Activated B cell treated with CpG ODN at 0.5 μM for 24 hours (primary cell): ENCODE measurements around the gene LMX1B. TPM values are rescaled to one million over a fixed set of nuclear protein-coding genes. Genes with fewer than 3 reads are reported as not detected.
"Not testable (repeated sequence)": the region's sequence is repeated elsewhere in the genome, so short reads cannot be mapped to it uniquely, and the experiment has no call there.

Experiments
- ATAC-seq: fragments of 200-7000 bp; cut with Tn5 transposase; one replicate; pipeline ENCODE4 v1.10.0; 2021; ENCODE audit warnings: low read depth, mild to moderate bottlenecking, moderate library complexity
- CTCF ChIA-PET: fragments of 350-600 bp; sonication (Branson Sonifier 250); formaldehyde crosslinking; loops from one replicate; lab custom pipeline; 2021; ENCODE audit warnings: antibody characterized with exemption; lab: Charles Lee
- POLR2A ChIA-PET: fragments of 350-600 bp; sonication (Branson Sonifier 250); formaldehyde crosslinking; loops from one replicate; lab custom pipeline; 2021; ENCODE audit warnings: antibody characterized with exemption; lab: Charles Lee
- DNase-seq: peaks from one replicate; pipeline ENCODE4 v3.0.0; 2022
- H3K27ac Mint-ChIP-seq: one replicate; pipeline ENCODE4 v1.8.0; 2020; ENCODE audit warnings: mixed read lengths
- H3K27me3 Mint-ChIP-seq: one replicate; pipeline ENCODE4 v1.8.0; 2021; ENCODE audit warnings: mixed read lengths
- H3K36me3 Mint-ChIP-seq: one replicate; pipeline ENCODE4 v1.8.0; 2021; ENCODE audit warnings: low read depth, mixed read lengths
- H3K4me1 Mint-ChIP-seq: one replicate; pipeline ENCODE4 v1.8.0; 2021; ENCODE audit warnings: mixed read lengths
- H3K4me3 Mint-ChIP-seq: one replicate; pipeline ENCODE4 v1.8.0; 2020; ENCODE audit warnings: mild to moderate bottlenecking, mixed read lengths
- H3K9me3 Mint-ChIP-seq: one replicate; pipeline ENCODE4 v1.8.0; 2020; ENCODE audit warnings: mixed read lengths
- intact Hi-C: fragments of 100-400 bp; cut with micrococcal nuclease; formaldehyde crosslinking; loops from one replicate; pipeline ENCODE4 v1.15.1; 2024
- total RNA-seq: library from RNA; stranded (reverse); gene quantifications from 2 replicates; pipeline ENCODE4 v1.2.3, GENCODE V29; 2022
- TF ChIP-seq, protein P1 (sequence below): fragments of 200-600 bp; IDR thresholded peaks from one replicate; pipeline ENCODE4 v1.8.0; 2022; ENCODE audit warnings: antibody characterized with exemption, mild to moderate bottlenecking

The LMX1B gene
- total RNA-seq, 1 donor from 2014 or later = not detected

GRCh38 chr9:126704892-126705766 is 91.4 kb downstream of the LMX1B start:
- POLR2A ChIA-PET = interaction anchor here (1.2 to 3.2 kb wide), 4 partner anchors 15 to 76 kb away, joined by 4 to 37 read pairs (median 22); no protein-coding TSS in a partner anchor
- Mint-ChIP-seq H3K9me3 (no peaks in the 10 kb centered on the region), H3K36me3 (no peaks in the 10 kb centered on the region), H3K4me1 (peaks cover 5% of the 10 kb centered on the region), H3K4me3 (peak overlapping the region; percentile 45), H3K27ac (no peak overlapping the region), H3K27me3 (peaks cover 32% of the 10 kb centered on the region)
- intact Hi-C loops = loop anchor here (1.0 to 5.0 kb wide), 2 partner anchors 42 to 76 kb away; no protein-coding TSS in a partner anchor
- peak; percentile 84 for ATAC-seq
- peak; percentile 79 for DNase-seq
- TF ChIP-seq, protein P1, sequence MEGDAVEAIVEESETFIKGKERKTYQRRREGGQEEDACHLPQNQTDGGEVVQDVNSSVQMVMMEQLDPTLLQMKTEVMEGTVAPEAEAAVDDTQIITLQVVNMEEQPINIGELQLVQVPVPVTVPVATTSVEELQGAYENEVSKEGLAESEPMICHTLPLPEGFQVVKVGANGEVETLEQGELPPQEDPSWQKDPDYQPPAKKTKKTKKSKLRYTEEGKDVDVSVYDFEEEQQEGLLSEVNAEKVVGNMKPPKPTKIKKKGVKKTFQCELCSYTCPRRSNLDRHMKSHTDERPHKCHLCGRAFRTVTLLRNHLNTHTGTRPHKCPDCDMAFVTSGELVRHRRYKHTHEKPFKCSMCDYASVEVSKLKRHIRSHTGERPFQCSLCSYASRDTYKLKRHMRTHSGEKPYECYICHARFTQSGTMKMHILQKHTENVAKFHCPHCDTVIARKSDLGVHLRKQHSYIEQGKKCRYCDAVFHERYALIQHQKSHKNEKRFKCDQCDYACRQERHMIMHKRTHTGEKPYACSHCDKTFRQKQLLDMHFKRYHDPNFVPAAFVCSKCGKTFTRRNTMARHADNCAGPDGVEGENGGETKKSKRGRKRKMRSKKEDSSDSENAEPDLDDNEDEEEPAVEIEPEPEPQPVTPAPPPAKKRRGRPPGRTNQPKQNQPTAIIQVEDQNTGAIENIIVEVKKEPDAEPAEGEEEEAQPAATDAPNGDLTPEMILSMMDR = peak; percentile 22
- CTCF ChIA-PET = interaction anchor here (0.6 to 13.0 kb wide), 14 partner anchors 15 to 124 kb away, joined by 3 to 472 read pairs (median 5); partner anchors contain the start of gene ZBTB43

- ChIA-PET POLR2A (interaction anchor here (1.2 to 3.2 kb wide), 5 partner anchors 14 to 99 kb away, joined by 4 to 37 read pairs (median 19); partner anchors contain the start of gene ZBTB43), CTCF (interaction anchor here (0.6 to 13.0 kb wide), 26 partner anchors 9 to 123 kb away, joined by 3 to 472 read pairs (median 4); partner anchors contain the start of gene ZBTB43)
- Mint-ChIP-seq H3K36me3 (no peaks in the 10 kb centered on the region), H3K27ac (no peak overlapping the region), H3K4me3 (peak overlapping the region; percentile 45), H3K9me3 (no peaks in the 10 kb centered on the region), H3K4me1 (peaks cover 5% of the 10 kb centered on the region), H3K27me3 (peaks cover 29% of the 10 kb centered on the region)
- DNase-seq (peak; percentile 70), ATAC-seq (peak; percentile 81)
- TF ChIP-seq, protein P1 = peak; percentile 24
- intact Hi-C loops = loop anchor here (1.0 to 5.0 kb wide), 3 partner anchors 16 to 75 kb away; no protein-coding TSS in a partner anchor
Measured at GRCh38 chr9:126705767-126706697, 92.3 kb downstream of the LMX1B start.

DNA sequence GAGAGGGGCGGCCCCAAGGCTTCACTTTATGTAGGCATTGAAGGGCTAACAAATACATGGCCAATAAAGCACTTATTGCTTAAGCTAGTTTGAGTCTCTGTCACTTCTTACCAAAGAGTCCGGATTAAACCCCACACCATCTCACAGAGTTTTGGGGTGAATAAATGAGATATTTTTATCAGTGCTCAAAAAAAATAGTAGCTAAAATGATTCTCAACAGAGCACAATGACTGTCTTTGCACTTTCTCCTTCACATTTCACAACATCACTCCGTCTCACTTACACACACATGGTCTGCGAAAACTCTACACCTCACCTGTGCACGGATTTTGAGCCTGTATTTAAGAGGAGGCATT is 92.9 kb downstream of the LMX1B start:
- Mint-ChIP-seq H3K36me3 (no peaks in the 10 kb centered on the region), H3K4me3 (no peak overlapping the region), H3K4me1 (peaks cover 5% of the 10 kb centered on the region), H3K9me3 (no peaks in the 10 kb centered on the region), H3K27me3 (peaks cover 23% of the 10 kb centered on the region), H3K27ac (no peak overlapping the region)
- CTCF ChIA-PET = interaction anchor here (0.6 to 13.0 kb wide), 22 partner anchors 9 to 102 kb away, joined by 3 to 472 read pairs (median 4); partner anchors contain the start of gene ZBTB43
- TF ChIP-seq, protein P1 = no peak
- ATAC-seq = no peak
- POLR2A ChIA-PET = interaction anchor here (1.2 to 3.2 kb wide), 5 partner anchors 13 to 98 kb away, joined by 4 to 37 read pairs (median 19); partner anchors contain the start of gene ZBTB43
- no peak for DNase-seq
- intact Hi-C loops = loop anchor here (1.0 to 5.0 kb wide), 2 partner anchors 16 to 41 kb away; no protein-coding TSS in a partner anchor

- intact Hi-C loops = loop anchor here (5.0 kb wide), 1 partner anchor 40 kb away; no protein-coding TSS in a partner anchor
- no peak overlapping the region for H3K4me3 Mint-ChIP-seq
- ATAC-seq (no peak), DNase-seq (no peak)
- TF ChIP-seq, protein P1 = no peak
- peaks cover 19% of the 10 kb centered on the region for H3K27me3 Mint-ChIP-seq
- no peaks in the 10 kb centered on the region for H3K36me3 Mint-ChIP-seq
- no peaks in the 10 kb centered on the region for H3K9me3 Mint-ChIP-seq
- H3K4me1 Mint-ChIP-seq = peaks cover 5% of the 10 kb centered on the region
- no peak overlapping the region for H3K27ac Mint-ChIP-seq
- ChIA-PET CTCF (interaction anchor here (0.7 to 13.0 kb wide), 18 partner anchors 10 to 97 kb away, joined by 3 to 472 read pairs (median 4); partner anchors contain the start of gene ZBTB43), POLR2A (interaction anchor here (1.4 to 3.2 kb wide), 4 partner anchors 13 to 98 kb away, joined by 7 to 37 read pairs (median 22); partner anchors contain the start of gene ZBTB43)
Measured at GRCh38 chr9:126707083-126707482, 93.4 kb downstream of the LMX1B start.

DNA sequence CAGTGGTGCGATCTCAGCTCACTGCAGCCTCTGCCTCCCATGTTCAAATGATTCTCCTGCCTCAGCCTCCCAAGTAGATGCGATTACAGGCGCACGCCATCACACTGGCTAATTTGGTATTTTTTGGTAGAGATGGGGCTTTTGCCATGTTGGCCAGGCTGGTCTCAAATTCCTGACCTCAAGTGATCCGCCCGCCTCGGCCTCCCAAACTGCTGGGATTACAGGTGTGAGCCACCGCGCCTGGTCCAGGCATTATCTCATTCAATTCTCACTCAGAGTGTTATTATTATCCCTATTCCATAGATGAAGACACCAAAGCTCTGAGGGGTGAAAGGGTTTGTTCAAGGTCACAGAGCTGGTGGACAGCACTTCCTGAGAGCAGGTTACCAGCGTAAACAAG is 94.0 kb downstream of the LMX1B start:
- H3K27ac Mint-ChIP-seq, ATAC-seq, H3K9me3 Mint-ChIP-seq, DNase-seq, H3K4me1 Mint-ChIP-seq, H3K36me3 Mint-ChIP-seq, POLR2A ChIA-PET, H3K4me3 Mint-ChIP-seq: not testable (repeated sequence)
- CTCF ChIA-PET = interaction anchor here (1.4 to 13.0 kb wide), 5 partner anchors 16 to 97 kb away, joined by 4 to 472 read pairs (median 19); partner anchors contain the start of gene ZBTB43
- H3K27me3 Mint-ChIP-seq = peaks cover 16% of the 10 kb centered on the region
- intact Hi-C loops = loop anchor here (5.0 kb wide), 1 partner anchor 40 kb away; no protein-coding TSS in a partner anchor
